ENCODE data around the gene HOXC11.

DNA sequence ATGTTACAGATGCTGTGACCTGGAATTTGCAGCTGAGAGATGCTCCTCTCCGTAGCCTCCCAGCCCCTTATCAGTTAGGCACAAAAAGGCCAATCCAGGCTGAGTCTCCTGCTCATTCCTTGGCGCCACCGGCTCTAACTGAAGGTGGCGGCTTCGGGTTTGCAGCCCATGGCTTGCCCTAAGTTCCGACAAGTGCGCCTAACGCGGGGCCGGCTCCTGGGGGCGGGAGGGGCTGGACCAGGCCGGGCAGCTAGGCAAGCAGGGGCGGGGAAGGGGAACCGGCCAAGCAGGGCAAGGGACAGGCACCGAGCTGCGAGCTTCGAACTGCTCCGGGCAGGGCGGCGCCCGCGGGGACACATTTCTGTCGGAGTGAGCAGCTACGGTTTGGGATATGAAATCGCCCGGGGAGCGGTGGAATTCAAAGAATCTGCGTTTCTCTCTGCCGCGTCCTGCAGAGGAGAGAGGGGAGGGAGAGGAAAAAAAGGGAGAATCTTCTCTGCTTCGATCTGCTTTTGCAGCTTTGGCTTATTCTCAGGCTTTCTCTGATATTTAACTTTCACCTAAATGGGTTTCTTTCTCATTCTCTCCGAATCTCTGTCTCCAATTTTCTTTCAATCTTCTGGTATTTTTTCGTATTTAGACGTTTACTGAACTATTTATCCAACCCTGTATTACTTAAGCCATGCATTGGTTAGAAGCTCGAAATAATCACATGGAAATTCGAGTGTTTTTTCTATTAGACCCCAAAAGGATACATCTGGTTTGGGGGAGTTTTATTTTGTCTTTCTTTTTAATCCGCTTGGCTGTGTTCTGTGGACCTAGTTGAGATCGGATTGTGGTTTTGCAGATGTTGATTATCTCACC lies 19.8 kb upstream of the HOXC11 start:
- TF ChIP-seq, protein P1, sequence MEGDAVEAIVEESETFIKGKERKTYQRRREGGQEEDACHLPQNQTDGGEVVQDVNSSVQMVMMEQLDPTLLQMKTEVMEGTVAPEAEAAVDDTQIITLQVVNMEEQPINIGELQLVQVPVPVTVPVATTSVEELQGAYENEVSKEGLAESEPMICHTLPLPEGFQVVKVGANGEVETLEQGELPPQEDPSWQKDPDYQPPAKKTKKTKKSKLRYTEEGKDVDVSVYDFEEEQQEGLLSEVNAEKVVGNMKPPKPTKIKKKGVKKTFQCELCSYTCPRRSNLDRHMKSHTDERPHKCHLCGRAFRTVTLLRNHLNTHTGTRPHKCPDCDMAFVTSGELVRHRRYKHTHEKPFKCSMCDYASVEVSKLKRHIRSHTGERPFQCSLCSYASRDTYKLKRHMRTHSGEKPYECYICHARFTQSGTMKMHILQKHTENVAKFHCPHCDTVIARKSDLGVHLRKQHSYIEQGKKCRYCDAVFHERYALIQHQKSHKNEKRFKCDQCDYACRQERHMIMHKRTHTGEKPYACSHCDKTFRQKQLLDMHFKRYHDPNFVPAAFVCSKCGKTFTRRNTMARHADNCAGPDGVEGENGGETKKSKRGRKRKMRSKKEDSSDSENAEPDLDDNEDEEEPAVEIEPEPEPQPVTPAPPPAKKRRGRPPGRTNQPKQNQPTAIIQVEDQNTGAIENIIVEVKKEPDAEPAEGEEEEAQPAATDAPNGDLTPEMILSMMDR (IDR thresholded peaks at IDR 0.05; ENCODE audit: low read depth, low read length): no peak
- TF ChIP-seq MAX (IDR thresholded peaks at IDR 0.05; ENCODE audit: low read depth, low read length): no peak
